Stimulated activated CD8-positive, alpha-beta memory T cell treated with anti-CD3 and anti-CD28 coated beads, Interleukin-7, amount 100 ng/mL, for 48 hours (primary cell): ENCODE data around the gene TSEN34.

Experiments used
- DNase-seq, 2 donors: peaks; one replicate each; pipeline ENCODE4 v3.0.0-alpha.2; 2020; ENCODE audit warnings: low read depth in 1 of 2; ENCODE audit errors: extremely low read depth in 1 of 2

Gene TSEN34

DNA sequence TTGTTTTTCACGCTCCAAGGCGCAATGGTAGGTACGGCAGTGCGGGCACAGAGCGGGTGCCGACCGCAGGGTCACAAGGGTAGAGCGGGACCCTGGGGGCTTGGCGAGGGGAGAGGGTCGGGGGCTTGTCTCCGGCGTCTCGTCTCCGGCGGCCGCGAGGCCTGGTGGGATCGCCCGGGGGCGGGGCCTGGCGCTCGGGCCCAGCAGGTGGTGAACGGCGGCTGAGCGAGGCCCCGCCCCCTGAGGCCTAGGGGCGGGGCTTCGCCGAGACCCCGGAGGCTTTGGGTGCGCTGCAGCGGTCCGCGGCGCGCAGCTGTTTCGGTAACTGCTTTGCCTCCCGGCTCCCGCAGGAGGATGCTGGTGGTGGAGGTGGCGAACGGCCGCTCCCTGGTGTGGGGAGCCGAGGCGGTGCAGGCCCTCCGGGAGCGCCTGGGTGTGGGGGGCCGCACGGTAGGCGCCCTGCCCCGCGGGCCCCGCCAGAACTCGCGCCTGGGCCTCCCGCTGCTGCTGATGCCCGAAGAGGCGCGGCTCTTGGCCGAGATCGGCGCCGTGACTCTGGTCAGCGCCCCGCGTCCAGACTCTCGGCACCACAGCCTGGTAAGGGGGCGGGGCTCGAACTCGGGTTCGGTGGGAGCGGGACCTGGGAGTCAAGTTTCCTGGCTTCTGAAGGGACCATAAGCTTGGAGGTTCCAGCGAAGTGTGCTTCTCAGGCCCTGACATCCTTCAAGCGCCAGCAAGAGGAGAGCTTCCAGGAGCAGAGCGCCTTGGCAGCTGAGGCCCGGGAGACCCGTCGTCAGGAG lies at the start of gene TSEN34:
Gene TSEN34, plus strand, starts transcription at position 298 of the 800 bp plus-strand sequence. Its CDS starts 57 bp downstream, at position 355.
- peak; percentile 74 to 78 for DNase-seq

DNA sequence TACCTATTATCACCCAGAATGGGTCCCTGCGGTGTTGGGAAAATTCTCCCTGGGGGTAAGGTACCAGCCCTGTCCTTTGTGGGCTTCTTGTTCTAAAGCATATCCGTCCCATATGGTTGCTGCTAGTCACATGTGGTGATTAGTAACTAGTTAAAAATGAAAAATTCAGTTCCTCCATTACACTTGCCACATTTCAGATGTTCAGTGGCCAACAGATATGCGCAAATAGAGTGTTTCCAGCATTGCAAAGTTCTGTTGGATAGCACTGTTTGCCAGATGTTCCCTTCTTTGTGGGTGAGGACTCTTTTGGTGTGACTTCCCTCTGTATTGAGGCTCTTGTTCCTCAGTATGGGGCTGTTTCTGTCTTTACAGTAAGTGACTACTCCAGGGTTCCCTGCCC lies 49.8 kb upstream of the TSEN34 start:
- no peak for DNase-seq

DNA sequence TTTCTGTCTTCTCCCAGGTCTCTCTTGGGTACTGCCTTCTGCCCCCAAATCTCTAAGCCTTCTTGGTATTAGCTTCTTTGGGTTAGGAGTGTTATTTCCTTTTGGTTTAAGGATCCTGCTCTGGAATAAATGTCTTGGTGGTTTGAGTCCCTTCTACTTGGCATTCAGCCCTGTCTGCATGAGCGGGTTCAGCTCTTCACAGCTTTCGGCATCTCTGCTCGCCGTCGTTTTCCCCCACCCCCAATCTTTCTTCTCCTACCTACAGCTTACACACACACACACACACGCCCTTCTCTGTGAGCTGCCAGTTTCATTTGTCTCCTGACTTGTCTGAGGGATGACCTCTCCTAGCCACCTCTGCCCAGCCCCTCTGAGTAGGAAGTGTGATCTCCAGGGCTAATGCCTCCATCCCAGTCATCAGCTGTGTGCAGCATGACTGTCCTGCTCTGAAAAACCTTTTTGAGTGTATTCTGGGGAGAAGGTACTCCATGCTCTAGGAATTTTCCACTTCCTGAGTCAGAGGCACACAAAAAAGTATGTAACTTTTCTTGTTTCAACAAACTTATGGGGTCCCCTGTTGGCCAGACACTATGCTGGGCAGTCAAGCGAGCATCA lies 48.8 kb upstream of the TSEN34 start:
- DNase-seq = no peak

DNA sequence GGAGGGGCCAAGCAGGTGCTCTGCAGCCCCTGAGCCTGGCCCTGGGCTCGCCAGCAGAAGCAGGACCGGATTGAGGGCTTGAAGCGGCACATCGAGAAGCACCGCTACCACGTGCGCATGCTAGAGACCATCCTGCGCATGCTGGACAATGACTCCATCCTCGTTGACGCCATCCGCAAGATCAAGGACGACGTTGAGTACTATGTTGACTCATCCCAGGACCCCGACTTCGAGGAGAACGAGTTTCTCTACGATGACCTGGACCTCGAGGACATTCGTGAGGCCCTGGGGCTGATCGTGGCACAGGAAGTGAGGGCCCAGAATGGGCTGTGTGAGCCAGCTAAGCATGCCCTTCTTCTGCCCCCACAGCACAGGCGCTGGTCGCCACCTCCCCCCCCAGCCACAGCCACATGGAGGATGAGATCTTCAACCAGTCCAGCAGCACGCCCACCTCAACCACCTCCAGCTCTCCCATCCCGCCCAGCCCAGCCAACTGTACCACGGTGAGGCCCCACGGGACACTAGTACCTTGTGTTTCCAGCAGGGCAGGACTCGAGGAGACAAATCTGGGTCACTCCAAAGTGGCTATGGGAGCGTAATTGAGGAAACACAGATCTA lies 45.5 kb upstream of the TSEN34 start:
- no peak for DNase-seq

DNA sequence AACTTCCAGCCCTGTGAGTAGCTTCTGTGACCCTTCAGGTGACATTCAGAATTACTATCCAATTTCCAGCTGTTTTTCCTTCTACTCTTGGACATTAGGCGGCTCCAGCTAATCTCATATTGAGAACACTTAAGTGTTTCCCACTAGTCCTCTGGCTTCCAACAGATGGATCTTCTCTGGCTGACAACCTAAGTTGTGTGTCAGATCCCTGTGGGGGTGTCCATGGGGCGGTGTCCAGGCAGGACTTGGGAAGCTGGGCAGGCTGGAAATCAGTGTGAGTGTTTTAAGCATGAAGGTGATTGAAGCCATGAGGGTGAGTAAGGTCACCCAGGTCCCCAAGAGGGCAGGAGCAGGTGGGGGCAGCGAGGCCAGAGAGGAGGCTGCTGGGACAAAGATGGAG lies 43.4 kb upstream of the TSEN34 start:
- DNase-seq = no peak

DNA sequence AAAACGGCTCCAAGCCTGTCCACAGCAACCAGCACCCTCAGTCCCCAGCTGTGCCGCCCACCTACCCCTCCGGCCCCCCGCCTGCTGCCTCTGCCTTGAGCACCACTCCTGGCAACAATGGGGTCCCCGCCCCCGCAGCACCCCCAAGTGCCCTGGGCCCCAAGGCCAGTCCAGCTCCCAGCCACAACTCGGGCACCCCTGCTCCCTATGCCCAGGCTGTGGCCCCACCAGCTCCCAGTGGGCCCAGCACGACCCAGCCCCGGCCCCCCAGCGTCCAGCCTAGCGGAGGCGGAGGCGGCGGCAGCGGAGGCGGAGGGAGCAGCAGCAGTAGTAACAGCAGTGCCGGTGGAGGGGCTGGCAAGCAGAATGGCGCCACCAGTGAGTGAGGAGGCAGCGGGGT lies 43.0 kb upstream of the TSEN34 start:
- no peak for DNase-seq

DNA sequence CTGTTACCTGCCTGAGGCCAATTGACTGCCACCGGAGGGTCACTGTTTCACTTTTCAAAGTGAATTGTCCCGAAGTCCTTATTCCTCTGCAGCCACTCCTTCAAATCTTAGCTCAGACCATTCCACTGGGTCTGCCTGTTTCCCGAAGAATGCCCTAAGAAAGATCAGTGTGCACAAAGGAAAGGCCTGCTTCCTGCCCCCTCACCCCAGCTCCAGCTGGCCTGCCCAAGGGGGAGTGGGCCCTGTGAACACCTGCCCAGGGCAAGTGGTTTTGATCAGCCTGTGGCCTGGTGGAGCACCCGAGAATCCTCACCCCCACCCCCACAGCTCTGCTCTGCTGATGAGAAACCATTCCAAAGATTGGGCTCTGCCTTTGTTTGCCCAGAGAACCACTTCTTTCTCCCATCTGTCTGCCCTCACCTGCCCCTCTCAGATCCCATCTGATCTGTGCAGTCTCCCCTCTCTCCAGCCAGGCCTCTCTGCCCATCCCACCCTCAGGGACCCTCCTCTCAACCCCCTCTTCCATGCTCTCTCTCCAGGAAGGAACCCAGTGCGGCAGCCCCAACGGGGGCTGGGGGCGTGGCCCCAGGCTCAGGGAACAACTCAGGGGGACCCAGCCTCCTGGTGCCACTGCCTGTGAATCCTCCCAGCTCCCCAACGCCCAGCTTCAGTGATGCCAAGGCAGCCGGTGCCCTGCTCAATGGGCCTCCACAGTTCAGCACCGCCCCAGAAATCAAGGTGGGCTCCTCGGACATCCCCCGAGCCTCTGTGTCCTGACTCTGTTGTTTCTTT lies 41.9 kb upstream of the TSEN34 start:
- no peak for DNase-seq

DNA sequence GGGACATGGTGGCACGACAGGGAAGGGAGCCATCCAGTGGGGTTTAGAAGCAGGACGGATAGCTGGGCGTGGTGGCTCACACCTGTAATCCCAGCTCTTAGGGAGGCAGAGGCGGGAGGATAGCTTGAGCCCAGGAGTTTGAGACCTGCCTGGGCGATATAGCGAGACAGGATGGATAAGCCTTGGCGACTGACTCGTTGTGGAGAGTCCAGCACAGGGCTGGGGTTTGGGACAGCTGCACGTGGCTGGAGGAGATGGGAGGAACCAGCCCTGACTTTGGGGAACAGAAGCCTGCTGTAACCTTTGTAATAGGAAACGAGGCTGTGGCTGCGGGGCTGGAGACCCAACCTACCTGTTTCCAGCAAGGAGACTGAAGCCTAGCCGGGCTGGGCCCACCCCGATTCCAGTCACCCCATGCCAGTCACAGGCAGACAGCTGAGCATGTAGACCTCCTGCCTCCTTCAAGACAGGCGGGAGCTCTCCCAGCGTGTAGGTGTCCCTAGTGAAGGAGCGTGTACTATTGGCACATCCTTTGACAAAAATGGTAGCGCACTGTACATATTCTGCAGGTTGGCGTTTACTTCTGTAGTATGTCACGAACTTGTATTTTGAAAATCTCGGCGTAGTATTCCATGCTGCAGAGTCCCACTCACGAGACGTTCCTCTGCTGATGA lies 39.6 kb upstream of the TSEN34 start:
- no peak for DNase-seq

DNA sequence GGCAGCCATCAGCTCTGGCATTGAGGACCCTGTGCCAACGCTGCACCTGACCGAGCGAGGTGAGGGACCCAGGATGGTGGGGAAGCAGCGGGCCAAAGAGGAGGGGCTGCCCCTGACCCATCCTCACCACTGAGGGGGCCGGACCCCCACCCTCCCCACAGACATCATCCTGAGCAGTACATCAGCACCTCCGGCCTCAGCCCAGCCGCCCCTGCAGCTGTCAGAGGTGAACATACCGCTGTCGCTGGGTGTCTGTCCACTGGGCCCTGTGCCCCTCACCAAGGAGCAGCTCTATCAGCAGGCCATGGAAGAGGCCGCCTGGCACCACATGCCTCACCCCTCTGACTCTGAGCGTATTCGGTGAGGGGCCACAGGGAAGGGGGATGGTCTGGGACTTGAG lies 38.8 kb upstream of the TSEN34 start:
- DNase-seq = no peak

DNA sequence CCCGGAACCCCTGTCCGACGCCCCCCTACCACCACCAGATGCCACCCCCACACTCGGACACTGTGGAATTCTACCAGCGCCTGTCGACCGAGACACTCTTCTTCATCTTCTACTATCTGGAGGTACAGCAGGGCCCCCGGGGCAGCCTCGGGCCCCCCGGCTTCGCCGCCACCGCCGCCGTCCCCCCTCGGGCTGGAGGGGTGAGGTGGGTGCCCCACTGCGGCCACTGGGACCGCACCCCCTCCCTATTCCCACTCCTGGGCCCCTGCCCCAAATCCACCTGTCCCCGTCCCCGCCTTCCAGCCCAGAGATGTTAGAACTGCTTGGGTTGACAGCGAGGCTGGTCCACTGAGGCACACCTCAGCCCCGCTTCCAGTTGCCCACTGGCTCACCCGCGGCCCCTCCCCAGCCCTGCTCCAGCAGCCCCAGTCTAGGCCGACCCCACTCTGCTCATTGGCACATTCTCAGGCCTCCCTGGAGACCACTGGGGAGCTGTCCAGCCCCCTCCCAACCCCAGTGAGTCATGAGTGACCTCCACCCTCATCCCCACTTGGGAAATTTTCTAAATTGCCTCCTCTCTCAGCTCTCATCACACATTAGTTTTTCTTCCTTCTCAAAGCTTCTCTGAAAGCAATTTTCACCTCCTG lies 38.1 kb upstream of the TSEN34 start:
- no peak for DNase-seq

DNA sequence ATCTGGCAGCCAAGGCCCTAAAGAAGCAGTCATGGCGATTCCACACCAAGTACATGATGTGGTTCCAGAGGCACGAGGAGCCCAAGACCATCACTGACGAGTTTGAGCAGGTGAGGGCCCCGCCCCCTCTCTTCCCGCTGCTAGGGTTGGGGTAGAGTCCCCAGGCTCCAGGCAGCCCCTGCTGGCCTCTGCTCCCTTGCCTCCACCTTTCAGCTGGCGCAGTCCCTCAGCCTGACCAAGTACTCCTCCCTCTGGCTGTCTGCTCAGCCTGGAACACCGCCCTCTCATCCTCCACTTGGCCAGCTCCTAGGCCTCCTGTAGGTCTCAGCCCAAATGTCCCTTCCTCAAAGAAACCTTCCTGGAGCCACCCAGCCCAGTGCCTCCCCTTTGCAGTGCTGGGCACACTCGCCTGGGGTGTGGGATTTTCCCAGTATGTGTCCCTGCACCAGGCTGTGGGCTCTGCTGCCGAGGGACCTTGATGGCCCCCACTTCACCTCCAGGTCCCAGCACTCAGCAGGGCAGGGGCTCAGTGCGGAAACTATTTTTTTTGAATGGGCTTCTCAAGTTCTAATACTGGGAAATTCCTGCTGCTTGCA lies 37.3 kb upstream of the TSEN34 start:
- no peak for DNase-seq

DNA sequence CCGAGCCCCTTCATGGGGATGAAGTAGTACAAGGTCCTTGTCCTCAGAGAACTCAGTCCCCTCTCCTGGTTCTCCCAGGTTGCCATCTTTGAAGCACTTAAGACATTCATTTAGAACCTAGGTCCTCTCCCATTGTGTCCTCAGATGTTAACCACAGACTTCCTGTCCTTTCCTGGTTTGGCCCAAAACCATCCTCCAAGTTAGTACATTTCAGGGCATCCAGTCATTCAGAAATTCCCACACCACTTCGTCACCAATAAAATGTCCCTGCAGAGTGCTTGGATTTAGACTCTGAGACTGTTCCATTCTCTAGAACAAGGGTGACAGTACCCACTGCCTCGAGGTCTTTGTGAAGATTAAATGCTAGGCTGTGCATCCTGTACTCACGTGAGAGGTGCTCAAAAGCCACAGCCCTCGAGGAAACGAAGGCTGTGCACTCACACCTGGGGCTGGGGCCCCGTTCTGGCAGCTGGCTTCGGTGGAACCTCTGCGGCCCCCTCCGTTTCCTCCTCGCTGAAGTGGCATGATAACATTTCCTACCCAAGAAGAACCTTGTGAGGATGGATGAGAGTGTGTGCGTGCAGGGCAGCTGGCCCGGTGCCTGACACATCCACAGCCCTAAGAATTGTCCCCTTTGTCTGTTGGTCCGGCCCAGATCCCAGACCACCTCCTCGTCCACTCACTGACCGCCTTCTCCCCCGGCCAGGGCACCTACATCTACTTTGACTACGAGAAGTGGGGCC lies 36.3 kb upstream of the TSEN34 start:
- no peak for DNase-seq

DNA sequence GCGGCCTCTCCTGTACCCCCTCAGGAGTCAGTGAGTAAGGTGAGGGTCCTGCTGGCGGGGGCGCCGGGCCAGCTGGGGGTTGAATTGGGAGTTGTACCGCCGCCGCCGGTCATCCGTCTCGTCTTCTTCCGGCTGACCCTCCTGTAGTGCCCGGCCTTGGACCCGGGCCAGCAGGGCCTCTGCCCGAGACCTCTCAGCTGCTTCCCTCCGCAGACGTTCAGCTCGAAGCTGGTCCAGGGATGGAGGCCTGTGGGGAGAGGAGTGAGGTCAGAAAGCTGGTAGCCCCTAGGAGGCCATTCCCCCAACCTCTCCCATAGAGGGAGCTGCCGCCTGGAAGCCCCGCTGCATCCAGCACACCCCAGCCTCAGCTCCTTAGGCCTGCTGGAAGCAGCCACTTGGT lies 35.4 kb upstream of the TSEN34 start:
- no peak for DNase-seq

DNA sequence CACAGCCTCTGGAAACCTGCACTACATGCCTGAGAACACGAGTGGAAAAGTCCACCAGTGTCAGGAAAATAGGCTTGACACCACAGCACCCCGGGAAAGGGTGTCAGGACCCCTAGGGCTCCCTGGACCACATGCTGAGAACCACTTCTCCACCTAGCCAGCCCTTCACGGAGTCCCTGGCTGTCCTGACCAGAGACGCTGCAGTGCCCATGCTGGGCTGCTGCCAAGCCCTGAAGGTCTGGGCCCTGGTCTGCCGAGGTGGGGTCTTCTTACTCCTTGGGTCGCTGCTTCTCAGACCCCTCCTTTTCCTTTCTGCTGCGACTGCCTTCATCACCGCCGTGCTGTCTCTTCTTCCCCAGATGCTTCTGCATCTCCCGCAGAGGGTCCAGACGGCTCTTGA lies 34.6 kb upstream of the TSEN34 start:
- no peak for DNase-seq

DNA sequence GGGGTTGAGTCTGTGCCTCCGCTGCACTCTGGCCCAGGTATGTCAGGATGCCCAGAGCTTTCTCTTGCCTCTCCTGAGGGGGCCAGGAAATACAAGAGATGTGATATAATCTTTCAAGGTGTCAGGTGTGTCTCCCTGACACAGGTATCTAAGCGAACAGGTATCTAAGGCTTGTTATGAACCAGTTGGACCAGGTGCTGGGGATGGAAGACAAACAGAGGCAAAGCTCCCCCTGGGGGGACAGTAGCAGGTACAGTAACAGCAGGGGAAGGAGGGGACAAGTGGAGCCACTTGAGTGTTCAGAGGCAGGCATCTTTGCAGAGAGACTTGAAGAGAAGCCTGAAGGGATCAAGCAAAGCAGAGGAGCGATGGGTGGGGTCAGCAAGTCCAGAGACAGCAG lies 34.2 kb upstream of the TSEN34 start:
- no peak for DNase-seq

DNA sequence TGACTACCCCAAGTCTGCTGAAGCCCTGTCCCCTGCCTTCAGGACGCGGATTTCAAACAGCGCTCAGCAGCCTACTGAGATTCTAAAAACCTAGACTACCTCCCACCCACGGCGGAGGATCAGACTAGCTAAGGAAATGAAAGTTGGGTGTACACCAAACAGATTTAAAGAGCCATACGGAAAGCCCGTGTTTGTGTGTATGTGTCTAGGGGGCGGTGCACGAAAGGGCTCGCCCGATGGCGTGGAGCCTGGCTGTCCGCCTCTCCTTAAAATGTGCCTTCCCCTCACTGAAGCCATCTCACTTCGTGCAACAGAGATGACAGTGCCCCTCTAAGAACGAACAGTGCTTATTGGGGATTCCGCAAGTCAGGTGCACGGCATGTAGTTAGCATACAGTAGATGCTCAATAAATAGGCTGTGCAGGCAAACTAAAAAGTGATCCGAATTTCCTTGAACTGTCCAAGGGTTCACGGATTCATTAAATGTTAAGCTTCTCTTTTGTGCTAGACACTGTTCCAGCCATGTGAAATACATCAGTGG lies 32.2 kb upstream of the TSEN34 start:
- no peak for DNase-seq

DNA sequence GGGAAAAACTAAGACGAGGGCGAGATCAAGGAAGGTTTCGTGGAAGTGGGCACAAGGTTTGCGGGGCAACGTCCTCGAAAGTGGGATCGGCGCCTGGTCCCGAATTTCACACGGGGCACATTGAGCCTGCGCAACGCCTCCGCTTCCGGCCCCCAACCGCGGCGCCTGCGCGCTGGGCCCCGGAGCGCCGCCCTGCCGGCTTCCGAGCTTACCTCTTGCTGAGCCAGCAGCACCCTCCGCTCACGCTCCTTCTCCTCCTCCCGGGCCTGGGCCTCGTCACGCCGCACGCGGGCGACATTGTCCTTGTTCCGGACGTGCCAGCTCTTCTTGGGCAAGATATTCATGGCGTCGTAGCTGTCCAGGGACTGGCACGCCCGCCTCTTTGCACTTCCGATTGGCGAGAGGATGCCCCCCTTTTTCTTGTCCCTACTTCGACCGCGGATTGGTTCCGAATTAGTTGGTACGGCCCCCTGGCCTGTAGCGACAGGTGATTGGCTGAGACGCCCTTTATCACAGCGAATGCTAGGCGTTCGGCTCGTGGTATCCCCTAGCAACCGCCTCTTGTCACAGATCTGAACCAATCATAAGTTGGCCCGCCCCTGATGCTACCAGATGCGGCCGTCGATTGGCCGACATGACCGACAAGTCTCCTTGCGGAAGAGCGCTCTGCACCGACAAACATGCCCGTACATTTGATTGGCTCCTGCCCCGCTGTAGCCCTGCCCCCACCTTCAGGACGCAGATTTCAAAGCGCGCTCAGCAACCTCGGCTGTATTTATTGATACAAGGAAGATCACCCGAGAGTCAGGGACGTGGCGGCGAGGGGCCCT lies 31.5 kb upstream of the TSEN34 start, which contains the start of gene LENG1:
Gene LENG1, minus strand, starts transcription at position 370 of the 830 bp plus-strand sequence. Its CDS starts 26 bp downstream, at position 344.
- DNase-seq = peak; percentile 91 to 100
